Measurements from ENCODE around the gene RAMP1. TPM values are rescaled to one million over a fixed set of nuclear protein-coding genes. Genes with fewer than 3 reads are reported as not detected.

Gene RAMP1
- total RNA-seq, 1 donor = 3.1 TPM

DNA sequence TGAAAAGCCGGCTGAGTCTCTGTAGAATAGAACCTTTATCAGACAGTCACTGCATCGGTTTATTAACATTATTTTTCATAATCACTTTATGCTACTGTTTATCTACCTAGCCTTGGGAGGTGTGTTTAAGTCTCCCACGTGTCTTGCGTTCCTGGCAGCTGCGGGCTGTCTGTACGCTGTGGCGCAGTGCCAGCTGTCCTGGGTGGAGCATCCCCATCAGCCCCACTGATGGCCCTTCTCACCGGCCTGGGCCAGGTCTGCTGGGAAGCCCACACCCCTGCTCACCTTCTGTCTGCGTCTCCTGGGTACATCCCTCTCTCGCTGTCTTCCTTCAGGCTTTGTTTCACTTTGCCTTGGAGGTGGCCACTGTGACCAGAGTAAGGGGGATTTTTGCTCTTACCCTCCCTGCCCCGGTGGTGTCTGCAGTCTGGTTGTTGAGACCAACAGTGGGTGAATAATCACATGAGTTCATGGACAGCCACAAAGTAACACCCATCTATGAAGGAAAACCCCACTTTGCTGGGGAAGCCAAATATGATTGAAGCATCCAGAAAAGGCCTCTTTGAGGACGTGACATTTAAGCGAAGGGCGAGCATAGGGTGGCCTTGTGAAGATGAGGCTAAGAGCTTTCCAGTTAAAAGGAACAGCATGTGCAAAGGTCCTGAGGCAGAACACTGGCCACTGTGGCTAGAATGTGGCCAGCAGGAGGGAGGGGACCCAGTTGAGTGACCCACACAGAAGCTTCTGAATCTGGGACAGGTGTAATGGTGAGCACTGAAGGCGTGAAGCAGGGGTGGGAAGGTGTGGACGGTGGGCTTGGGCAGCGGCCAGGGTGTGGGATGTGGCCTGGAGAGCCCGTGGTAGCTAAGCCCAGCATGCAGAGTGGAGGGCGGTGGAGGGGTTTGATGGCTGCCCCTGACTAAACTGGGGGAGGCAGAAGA is 41.7 kb downstream of the RAMP1 start:
- no peak for DNase-seq (ENCODE audit: low read depth)
- TF ChIP-seq CTCF (IDR thresholded peaks at IDR 0.05; ENCODE audit: insufficient read depth, low read length) = no peak
- no peak overlapping the region for H3K4me3 ChIP-seq (ENCODE audit: low read depth, low read length)

DNA sequence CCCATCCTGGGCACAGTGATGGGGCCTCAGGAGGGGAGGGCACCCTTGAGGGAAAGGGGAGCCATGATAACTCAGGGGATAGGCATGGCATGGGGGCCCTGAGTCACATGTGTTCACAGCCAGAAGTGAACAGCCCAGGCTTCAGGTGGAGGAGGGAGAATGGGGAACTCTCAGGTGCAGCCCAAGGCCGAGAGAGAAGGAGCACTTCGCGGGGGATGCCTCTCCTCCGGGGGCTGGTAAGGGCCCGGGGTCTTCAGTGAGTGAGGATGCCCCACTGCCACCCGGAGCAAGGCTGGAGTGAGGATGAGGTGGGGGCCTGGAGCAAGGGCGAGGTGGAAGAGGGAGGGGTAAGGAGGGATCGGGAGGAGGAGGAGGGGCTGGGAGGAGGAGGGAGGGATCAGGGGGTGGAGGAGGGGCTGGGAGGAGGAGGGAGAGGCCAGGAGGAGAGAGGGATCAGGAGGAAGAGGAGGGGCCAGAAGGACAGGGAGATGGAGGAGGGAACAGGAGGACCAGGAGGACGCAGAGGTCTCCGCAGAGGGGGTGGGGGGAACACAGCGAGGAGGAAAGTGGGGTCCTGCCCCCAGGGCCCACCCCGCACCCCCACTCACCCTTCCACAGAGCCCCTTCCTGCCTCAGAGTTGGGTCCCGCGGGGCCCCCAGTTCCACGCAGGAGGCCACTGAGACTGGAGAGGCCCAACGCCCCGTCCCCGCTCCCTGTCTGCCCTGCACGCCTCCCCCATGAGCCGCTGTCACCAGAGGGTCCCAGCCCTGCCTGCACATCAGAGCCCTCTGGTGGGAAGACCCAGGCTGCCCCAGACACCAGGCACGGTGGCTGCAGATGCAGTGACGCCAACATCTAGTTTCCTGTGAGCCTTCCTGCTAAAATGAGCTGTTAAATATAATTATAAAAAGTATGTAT is 42.8 kb downstream of the RAMP1 start:
- H3K4me3 ChIP-seq (ENCODE audit: low read depth, low read length) = no peak overlapping the region
- DNase-seq (ENCODE audit: low read depth) = no peak
- TF ChIP-seq CTCF (IDR thresholded peaks at IDR 0.05; ENCODE audit: insufficient read depth, low read length) = no peak

DNA sequence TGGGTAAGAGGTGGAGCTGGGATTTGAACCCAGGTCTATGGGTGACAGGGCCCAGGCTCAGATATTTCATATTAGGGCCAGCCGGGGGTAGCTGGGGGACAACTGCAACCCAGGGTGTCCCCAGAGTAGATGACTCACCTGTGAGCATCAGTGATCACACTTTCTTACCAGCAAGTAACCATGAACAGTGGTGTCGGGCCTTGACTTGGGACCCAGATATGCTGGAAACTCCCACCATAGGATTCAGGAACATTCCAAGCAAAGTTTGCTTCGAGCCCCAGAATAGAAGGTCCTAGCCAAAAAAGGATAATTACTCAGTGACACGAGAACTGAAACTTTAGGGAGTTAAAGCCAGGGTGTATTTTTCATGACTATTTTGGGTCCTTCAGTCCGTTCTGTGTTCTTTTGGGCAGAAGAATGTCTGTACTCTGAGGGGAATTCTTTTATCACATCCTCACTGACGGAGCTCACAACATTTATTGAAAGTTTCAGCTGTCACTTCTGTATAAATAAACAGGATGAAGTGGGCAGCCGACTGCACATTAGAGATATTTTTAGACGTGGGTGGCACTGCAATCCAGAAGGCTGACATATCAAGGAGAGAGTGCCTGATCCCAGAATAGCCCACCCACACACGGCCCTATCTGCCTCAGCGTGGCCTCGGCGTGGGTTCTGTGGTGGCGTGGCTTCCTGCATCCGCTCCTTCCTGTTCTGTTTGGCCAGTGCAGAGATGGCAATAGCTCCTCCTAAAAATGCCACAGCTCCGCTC is 45.6 kb downstream of the RAMP1 start:
- DNase-seq (ENCODE audit: low read depth) = peak; percentile 68
- H3K4me3 ChIP-seq (ENCODE audit: low read depth, low read length) = no peak overlapping the region
- no peak for TF ChIP-seq CTCF (IDR thresholded peaks at IDR 0.05; ENCODE audit: insufficient read depth, low read length)

DNA sequence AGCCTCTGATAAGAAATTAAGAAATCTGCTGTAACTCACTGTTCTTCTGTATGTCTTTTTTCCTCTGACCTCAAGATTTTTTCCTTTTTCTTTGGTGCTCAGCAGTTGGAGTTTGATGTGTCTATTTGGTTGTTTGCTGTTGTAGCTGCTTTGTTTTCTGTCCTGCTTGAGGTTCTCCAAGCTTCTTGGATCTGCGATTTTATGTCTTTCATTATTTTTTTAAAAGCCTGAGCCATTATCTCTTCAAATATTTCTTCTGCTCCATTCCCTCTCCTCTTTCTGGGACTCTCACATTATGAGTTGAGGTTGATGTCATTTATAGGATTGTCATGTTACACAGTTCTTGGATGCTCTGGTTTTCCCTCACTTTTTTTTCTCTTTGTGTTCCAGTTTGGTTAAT is 47.7 kb downstream of the RAMP1 start:
- H3K4me3 ChIP-seq (ENCODE audit: low read depth, low read length) = no peak overlapping the region
- DNase-seq (ENCODE audit: low read depth) = peak; percentile 30
- no peak for TF ChIP-seq CTCF (IDR thresholded peaks at IDR 0.05; ENCODE audit: insufficient read depth, low read length)

DNA sequence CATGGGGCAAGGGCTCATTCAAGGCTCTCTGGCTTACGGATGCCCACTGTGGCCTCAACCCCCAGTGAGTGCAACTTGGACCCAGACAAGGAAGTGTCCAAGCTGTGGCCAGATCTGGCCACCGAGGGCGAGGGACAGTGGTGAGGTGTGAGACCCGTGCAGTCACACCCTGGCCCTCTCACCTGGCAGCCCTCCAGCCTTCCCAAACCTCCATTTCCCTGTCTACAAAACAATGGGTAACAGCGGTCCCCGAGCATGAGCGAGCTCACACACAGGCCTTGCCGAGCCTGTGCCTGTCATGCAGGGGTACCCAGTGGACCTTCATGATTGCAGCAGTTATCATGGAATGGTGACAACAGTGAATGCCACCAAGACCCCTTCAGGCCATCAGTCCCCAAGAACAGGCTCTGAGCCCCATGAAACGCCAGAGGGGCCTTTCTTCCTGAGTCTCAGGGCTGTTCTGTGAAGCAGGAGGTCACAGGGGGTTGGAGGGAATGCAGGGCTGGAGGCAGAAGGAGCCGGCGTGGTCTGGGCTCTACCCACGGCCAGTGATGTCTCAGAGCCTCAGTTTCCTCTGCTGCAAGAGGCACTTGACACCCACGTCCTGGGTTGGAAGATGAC is 49.8 kb downstream of the RAMP1 start:
- TF ChIP-seq CTCF (IDR thresholded peaks at IDR 0.05; ENCODE audit: insufficient read depth, low read length) = no peak
- H3K4me3 ChIP-seq (ENCODE audit: low read depth, low read length) = no peak overlapping the region
- no peak for DNase-seq (ENCODE audit: low read depth)
